GOT3 (cell line): Measurements from ENCODE around the gene EXOC6.
"Not testable (repeated sequence)": the region's sequence is repeated elsewhere in the genome, so short reads cannot be mapped to it uniquely, and the experiment has no call there.

ENCODE experiments used
- DNase-seq: peaks from one replicate; lab custom pipeline; 2025; ENCODE audit warnings: mixed read lengths; lab: John Stamatoyannopoulos, UW

EXOC6 gene

GRCh38 chr10:92952573-92952972, 104.3 kb downstream of the EXOC6 start:
- not testable (repeated sequence) for DNase-seq

- DNase-seq: no peak
Observed at GRCh38 chr10:92957223-92958010, 109.1 kb downstream of the EXOC6 start.

GRCh38 chr10:92961638-92962037, 113.3 kb downstream of the EXOC6 start:
- DNase-seq: no peak

DNA sequence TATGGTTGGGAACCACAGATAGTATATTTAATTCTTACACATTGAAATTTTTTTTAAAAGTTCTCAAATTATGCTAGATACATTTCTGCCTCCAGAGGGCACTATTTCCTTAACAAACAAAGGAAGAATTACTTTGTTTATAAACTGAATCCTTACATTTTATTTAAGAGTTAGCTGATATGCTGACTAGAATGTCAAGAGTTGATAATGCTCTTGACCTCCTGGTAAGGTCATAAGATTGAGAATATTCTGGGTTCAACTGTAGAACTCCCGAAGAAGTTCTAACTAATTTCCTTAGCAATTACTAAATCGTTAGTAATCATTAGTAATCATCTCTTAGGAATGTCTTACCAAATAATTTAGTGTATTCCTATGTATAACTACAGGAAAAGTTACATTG, 117.0 kb downstream of the EXOC6 start:
- DNase-seq: no peak

DNA sequence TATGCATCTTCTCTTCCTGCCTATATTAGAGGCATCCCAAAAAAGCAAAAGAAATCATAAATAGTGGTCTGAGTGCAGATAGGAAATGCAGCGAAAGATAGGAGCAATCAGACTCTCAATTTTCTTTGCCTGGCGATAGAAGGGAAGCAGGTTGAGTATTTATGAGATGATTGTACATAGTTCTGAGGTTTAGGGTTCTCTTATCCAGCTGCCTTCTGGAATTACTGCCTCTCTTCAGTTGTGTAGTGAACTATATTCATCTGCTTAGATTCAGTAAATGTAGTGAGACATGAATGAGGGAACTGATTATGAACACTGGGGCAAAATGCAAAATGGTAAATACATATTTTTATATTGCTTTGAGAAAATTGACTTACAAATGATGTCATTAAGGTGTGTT, 119.3 kb downstream of the EXOC6 start:
- DNase-seq: no peak

GRCh38 chr10:92969151-92969550, 120.8 kb downstream of the EXOC6 start:
- no peak for DNase-seq

DNA sequence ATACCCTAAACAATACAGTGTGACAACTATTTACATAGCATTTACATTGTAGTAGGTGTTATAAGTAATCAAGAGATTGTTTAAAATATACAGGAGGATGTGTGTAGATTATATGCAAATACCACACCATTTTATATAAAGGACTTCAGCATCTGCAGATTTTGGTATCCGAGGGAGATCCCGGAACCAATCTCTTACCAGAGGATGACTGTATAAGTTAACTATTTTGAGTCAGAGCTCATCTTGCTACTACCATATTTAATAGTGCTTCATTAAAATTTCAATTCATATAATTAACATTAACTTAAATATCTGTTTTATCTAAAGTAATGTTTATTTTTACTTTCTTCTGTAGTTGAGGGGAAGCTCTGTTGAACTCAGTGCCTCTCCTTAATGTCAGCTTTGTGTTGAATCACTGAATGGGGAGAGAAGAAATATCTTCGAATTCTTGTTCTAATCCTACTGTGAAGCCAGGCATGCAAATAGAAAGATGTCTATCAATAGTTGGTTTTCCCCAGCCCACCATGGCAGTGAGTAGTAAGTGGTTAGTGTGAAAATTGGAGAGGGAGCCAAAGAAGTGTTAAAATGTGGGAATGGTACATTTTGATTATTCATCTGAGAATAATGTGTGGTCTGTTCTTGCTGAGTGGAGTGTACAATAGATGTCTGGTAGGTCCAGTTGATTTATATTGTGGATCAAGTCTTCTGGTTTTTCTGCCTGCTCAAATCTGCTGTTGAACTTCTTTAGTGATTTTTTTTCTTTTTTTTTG, 122.2 kb downstream of the EXOC6 start:
- DNase-seq: no peak

GRCh38 chr10:92972066-92972870, 123.9 kb downstream of the EXOC6 start:
- DNase-seq: no peak

DNA sequence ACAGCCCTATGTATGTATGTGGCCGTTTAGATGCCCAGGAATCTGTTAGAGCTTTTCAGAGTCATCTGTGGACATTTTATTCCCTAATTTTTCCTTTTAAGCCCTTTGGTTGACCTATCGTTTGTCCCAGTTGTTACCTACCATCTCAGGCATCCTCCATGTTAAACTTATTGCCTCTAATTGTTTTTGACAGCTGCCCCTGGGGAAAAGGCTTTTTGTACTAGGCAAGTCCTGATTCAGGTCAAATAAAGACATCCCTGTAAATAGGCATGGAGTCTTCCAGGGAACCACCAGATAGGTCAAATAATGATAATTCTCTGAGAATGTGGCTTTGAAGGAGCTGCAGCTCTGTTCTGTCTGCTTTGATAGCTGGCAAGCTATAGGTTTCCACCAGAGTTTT, 124.6 kb downstream of the EXOC6 start:
- DNase-seq: no peak

DNA sequence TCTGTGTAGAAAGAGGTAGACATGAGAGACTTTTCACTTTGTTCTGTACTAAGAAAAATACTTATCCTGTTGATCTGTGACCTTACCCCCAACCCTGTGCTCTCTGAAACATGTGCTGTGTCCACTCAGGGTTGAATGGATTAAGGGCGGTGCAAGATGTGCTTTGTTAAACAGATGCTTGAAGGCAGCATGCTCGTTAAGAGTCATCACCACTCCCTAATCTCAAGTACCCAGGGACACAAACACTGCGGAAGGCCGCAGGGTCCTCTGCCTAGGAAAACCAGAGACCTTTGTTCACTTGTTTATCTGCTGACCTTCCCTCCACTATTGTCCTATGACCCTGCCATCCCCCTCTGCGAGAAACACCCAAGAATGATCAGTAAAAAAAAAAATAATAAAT, 128.0 kb downstream of the EXOC6 start:
- DNase-seq: not testable (repeated sequence)

GRCh38 chr10:92989250-92989649, 140.9 kb downstream of the EXOC6 start:
- no peak for DNase-seq

DNA sequence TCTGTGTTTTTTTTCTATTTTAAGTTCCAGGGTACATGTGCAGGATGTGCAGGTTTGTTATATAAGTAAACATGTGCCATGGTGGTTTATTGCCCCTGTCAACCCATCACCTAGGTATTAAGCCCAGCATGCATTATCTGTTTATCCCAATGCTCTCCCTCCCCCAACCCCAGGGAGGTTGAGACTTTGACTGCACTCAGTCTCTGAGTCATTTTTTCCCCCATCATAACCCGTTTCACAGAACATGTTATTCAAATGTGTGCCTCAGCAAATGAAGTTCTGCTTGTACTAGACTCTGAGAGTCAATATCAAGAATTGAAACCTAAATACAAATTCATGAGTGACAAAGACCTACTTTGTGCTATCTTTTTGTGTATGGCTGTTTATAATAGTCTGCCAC, 142.3 kb downstream of the EXOC6 start:
- no peak for DNase-seq

GRCh38 chr10:92991513-92991912, 143.2 kb downstream of the EXOC6 start:
- DNase-seq: no peak

DNA sequence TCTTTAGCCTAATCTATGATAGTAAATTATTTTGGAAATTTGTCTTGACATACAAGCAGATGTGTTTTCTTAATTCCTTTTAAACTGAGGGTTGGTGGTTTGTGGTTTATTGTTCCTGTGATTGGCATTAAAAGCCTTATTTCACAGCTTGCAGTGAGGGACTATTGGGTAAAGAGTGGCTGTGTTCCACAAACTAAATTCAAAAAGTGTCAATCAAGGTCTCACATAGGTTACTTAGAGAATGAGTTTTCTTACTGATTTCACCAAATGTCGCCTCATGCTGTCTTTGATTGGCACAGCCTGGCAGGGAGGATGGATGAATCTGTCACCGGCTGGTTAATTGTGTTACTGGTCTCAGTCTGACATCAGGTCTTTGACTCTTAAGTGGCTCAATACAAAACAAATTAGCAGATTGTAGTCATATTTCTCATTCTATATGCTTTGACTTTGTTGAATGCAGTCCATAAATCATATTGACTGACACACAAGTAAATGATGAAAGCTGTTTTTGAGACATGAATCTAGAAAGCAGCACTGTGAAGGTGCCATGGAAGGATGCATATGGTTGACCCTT, 145.5 kb downstream of the EXOC6 start:
- no peak for DNase-seq

DNA sequence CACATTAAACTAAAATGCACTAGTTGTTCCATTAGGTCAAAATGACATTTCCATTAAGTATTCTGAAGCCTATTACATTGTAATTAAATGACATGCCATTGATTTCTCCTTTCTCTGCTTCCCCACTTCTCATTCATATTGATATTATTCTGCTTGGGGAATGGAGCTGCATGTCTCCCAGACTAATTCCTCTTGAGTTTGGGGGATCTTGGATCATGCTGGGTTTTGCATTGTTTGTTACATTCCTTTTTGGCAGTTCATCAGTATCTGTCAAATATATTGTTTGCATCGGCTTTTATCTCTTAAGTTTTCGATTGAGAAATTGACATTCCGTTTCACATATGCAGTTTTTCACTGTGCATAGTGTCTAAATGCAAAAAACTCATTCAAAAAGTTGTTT, 147.2 kb downstream of the EXOC6 start:
- DNase-seq: no peak

GRCh38 chr10:92997620-92998019, 149.3 kb downstream of the EXOC6 start:
- no peak for DNase-seq

DNA sequence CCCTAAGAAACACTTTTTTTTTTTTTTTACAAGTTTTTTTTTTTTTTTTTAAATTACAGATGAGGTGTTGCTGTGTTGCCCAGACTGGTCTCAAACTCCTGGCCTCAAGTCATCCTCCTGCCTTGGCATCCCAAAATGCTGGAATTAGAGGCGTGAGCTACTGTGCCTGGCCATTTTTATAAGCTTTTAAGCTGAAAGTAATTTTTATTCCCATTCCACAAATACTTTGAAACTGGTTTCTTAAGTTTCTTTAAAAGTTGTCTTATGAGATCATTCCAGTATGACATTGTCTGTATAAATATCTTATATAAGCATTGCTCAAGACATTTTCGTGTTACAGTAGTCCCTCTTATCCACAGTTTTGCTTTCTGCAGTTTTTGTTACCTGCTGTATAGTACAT, 150.9 kb downstream of the EXOC6 start:
- DNase-seq: no peak

DNA sequence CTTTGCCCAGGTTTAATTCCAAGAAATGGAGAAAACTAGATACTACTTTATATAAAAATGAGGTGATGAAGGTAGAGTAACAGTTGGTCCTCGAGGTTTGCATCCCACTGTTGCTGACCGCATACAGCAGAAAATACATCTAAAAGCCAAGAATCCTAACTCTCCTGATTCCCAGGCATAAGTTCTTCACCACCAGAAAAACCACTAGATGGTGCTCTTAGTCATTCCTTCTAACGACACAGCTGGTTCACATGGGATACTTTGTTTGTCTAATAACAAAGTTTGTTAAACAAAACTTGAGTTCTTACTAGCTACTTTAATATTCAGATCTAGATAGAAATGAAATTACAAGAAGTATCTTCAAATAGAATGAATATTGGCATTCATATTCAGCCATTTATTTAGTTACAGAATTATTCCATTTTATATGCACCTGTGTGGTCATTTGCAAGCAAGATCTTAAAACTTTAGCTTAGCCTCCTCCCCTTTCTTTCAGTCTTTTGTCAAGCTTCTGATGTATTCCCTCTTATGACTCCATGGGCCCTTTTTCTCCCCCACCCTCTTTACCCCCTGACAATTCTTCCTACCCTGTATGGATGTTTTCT, 158.2 kb downstream of the EXOC6 start:
- no peak for DNase-seq

- DNase-seq: no peak
Observed at GRCh38 chr10:93015722-93016121, 167.4 kb downstream of the EXOC6 start.

GRCh38 chr10:93023013-93023650, 174.8 kb downstream of the EXOC6 start:
- DNase-seq: no peak

DNA sequence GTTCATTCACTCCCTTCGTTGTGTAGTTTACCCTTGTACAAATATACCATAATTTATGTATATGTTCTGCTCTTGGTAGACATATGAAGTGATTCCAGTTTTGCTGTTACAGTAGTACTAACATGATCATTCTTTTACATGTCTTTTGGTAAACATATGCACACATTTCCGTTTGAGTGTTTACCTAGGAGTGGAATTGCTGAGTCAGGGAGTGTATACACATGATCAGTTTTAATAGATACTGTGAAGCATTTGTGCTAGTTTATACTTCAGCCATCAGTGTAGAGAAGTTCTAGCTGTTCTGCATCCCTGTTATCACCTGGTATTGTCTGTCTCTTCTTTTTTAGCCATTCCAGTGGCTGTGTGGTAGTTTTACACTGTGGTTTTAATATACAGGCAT, 177.8 kb downstream of the EXOC6 start:
- no peak for DNase-seq
